Measurements from ENCODE around the gene CHST8. TPM values are rescaled to one million over a fixed set of nuclear protein-coding genes. Genes with fewer than 3 reads are reported as not detected.

The CHST8 gene
- polyA plus RNA-seq, 2 of the 4 experiments (the other 2 are of a cell fraction), result not detected

GRCh38 chr19:33659835-33660234, 38.1 kb downstream of the CHST8 start:
- FAIRE-seq (no peak), DNase-seq (ENCODE audit: low read depth in 1 of 2, low spot score in 1 of 2) (no peak), ATAC-seq (peak in 1 of 2 experiments; percentile 32; a peak in 1 of 6 replicates)
- Histone ChIP-seq H3K4me2 (no peak overlapping the region; the same call in 2 of the 3 replicates), H3K4me3 (no peak overlapping the region), H3K27ac (no peak overlapping the region), H3K9me3 (no peaks in the 10 kb centered on the region), H3K4me1 (no peaks in the 10 kb centered on the region)
- CTCF ChIA-PET, result interaction anchor here (0.6 to 1.4 kb wide), 6 partner anchors 11 to 414 kb away, joined by 3 to 4 read pairs (median 3); no protein-coding TSS in a partner anchor
- TF ChIP-seq POLR2AphosphoS2 (conservative IDR thresholded peaks at IDR 0.05; ENCODE audit: low read length), result no peak
- 50% methylated on average over 5 of the region's 5 CpGs for WGBS (ENCODE audit: missing lambda C conversion rate)
- POLR2A ChIA-PET, result no interaction called here

DNA sequence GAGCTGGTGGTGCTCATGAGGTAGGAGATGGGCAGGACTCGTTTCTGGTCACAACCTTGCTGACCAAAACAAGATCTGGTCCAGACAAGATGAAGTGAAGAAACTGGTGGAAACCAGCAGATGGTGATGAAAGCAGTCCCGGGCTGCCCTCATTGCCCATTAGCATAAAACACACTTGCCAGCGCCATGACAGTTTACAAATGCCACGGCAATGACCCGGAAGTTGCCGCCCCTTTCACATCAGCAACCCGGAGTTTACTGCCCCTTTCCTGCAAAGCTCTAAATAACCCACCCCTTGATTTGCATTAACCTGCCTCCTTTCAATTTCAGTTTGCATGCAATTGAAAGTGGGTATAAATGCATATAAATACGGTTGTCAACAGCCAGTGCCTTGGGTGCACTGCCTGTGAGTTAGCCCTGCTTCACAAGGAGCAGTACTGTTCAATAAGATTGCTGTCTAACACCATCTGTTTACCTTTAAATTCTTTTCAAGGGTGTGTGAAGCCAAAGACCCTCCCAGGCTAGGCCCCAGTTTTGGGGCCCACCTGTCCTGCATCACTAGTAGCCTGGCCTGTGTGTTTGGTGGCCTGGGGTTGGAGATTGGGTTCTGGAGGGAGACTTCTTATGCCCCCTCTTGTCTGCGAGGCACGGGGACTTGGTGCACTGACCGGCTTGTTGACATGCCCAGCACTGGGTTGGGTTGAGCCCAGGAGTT, 38.8 kb downstream of the CHST8 start:
- DNase-seq (ENCODE audit: low read depth in 1 of 2, low spot score in 1 of 2) (peak in 1 of 2 experiments; percentile 26), ATAC-seq (peak; percentile 37 to 62; a peak in 3 of 6 replicates), FAIRE-seq (no peak)
- H3K4me2 ChIP-seq, result peak overlapping the region; percentile 26
- H3K9me3 ChIP-seq, result no peaks in the 10 kb centered on the region
- no peak overlapping the region for H3K27ac ChIP-seq
- H3K4me1 ChIP-seq, result no peaks in the 10 kb centered on the region
- 29% methylated on average over 11 of the region's 11 CpGs for WGBS (ENCODE audit: missing lambda C conversion rate)
- H3K4me3 ChIP-seq, result peak overlapping the region; percentile 17; the same call in 1 of the 3 replicates
- CTCF ChIA-PET, result interaction anchor here (0.7 to 1.4 kb wide), 7 partner anchors 10 to 414 kb away, joined by 3 to 4 read pairs (median 3); no protein-coding TSS in a partner anchor
- POLR2A ChIA-PET, result interaction anchor here (0.6 kb wide), 1 partner anchor 111 kb away, joined by 6 read pairs; no protein-coding TSS in a partner anchor
- TF ChIP-seq, protein P1, sequence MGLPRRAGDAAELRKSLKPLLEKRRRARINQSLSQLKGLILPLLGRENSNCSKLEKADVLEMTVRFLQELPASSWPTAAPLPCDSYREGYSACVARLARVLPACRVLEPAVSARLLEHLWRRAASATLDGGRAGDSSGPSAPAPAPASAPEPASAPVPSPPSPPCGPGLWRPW (IDR thresholded peaks at IDR 0.05), result no peak
- TF ChIP-seq BCL3 (IDR thresholded peaks at IDR 0.05), result no peak
- TF ChIP-seq, protein P2, sequence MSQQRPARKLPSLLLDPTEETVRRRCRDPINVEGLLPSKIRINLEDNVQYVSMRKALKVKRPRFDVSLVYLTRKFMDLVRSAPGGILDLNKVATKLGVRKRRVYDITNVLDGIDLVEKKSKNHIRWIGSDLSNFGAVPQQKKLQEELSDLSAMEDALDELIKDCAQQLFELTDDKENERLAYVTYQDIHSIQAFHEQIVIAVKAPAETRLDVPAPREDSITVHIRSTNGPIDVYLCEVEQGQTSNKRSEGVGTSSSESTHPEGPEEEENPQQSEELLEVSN (IDR thresholded peaks at IDR 0.05; ENCODE audit: borderline replicate concordance, low read depth), result no peak
- TF ChIP-seq REST (IDR thresholded peaks at IDR 0.05), result no peak
- TF ChIP-seq MAFK (IDR thresholded peaks at IDR 0.05; ENCODE audit: partially characterized antibody), result no peak
- TF ChIP-seq ZSCAN20 (CRISPR knock-in tag; IDR thresholded peaks at IDR 0.05), result no peak
- TF ChIP-seq TFCP2L1 (CRISPR knock-in tag; IDR thresholded peaks at IDR 0.05), result no peak
- no peak for TF ChIP-seq FOXS1 (CRISPR knock-in tag; IDR thresholded peaks at IDR 0.05)
- no peak for TF ChIP-seq RCOR1 (IDR thresholded peaks at IDR 0.05; ENCODE audit: low read depth, low read length)
- TF ChIP-seq CEBPB (IDR thresholded peaks at IDR 0.05), result no peak
- TF ChIP-seq RFX5 (IDR thresholded peaks at IDR 0.05), result no peak
- TF ChIP-seq KDM5A (IDR thresholded peaks at IDR 0.05), result no peak
- TF ChIP-seq, protein P3, sequence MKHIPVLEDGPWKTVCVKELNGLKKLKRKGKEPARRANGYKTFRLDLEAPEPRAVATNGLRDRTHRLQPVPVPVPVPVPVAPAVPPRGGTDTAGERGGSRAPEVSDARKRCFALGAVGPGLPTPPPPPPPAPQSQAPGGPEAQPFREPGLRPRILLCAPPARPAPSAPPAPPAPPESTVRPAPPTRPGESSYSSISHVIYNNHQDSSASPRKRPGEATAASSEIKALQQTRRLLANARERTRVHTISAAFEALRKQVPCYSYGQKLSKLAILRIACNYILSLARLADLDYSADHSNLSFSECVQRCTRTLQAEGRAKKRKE (CRISPR knock-in tag; IDR thresholded peaks at IDR 0.05; ENCODE audit: low read depth), result no peak

DNA sequence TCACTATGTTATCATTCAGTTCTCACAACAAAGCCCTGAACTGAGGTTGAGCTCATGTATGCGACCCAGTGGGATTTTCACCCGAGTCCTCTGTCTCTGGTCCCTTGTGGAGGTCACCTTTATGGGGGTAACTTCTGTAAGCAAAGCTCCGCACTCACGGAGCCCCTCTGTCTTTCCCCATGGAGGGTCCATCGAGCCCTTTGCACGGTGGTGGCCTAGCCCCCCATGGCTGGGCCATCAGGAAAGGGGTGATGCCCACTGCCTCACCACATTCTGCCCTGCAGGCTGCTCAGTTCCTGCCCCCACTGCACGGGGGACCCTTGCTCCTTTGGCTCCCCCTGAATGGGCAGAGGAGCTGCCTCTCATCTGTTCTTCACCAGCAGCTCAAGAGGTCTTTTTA, 39.6 kb downstream of the CHST8 start:
- Histone ChIP-seq H3K27ac (no peak overlapping the region), H3K4me2 (no peak overlapping the region), H3K4me1 (no peaks in the 10 kb centered on the region), H3K9me3 (no peaks in the 10 kb centered on the region), H3K4me3 (no peak overlapping the region)
- whole genome bisulfite sequencing (ENCODE audit: missing lambda C conversion rate), result 32% methylated on average over 7 of the region's 7 CpGs
- no peak for FAIRE-seq
- DNase-seq (ENCODE audit: low read depth in 1 of 2, low spot score in 1 of 2), result no peak
- POLR2A ChIA-PET, result interaction anchor here (0.6 kb wide), 1 partner anchor 112 kb away, joined by 6 read pairs; no protein-coding TSS in a partner anchor
- TF ChIP-seq MYC (IDR thresholded peaks at IDR 0.05; ENCODE audit: borderline replicate concordance, low read length), result no peak
- no peak for TF ChIP-seq HEYL (CRISPR knock-in tag; IDR thresholded peaks at IDR 0.05)
- no peak for TF ChIP-seq TP53 (CRISPR knock-in tag; IDR thresholded peaks at IDR 0.05)
- no peak for TF ChIP-seq SREBF2 (IDR thresholded peaks at IDR 0.05)
- TF ChIP-seq CBX2 (IDR thresholded peaks at IDR 0.05; ENCODE audit: borderline replicate concordance, low read depth), result no peak
- TF ChIP-seq BCL3 (IDR thresholded peaks at IDR 0.05), result no peak
- TF ChIP-seq CHD2 (IDR thresholded peaks at IDR 0.05; ENCODE audit: low read length, partially characterized antibody), result no peak
- no peak for TF ChIP-seq TFCP2L1 (CRISPR knock-in tag; IDR thresholded peaks at IDR 0.05)
- no peak for TF ChIP-seq HDAC2 (IDR thresholded peaks at IDR 0.05)
- no peak for TF ChIP-seq FOSB (CRISPR knock-in tag; IDR thresholded peaks at IDR 0.05)
- no peak for TF ChIP-seq EHF (CRISPR knock-in tag; IDR thresholded peaks at IDR 0.05)
- no peak for ATAC-seq
- CTCF ChIA-PET, result interaction anchor here (1.1 kb wide), 2 partner anchors 43 to 245 kb away, joined by 4 read pairs; no protein-coding TSS in a partner anchor
